ENCODE results near the gene GEMIN4.
"Not testable (repeated sequence)": the region's sequence is repeated elsewhere in the genome, so short reads cannot be mapped to it uniquely, and the experiment has no call there.

The GEMIN4 gene

GRCh38 chr17:721540-721937, 30.5 kb downstream of the GEMIN4 start:
- Mint-ChIP-seq H3K27me3 (ENCODE audit: low read depth) (no peaks in the 10 kb centered on the region), H3K4me3 (no peak overlapping the region), H3K9me3 (no peaks in the 10 kb centered on the region), H3K27ac (no peak overlapping the region), H3K36me3 (ENCODE audit: low read depth) (no peaks in the 10 kb centered on the region), H3K4me1 (ENCODE audit: low read depth) (no peaks in the 10 kb centered on the region)
- no peak for DNase-seq (ENCODE audit: low spot score)

GRCh38 chr17:720706-721539, 31.1 kb downstream of the GEMIN4 start:
- Mint-ChIP-seq H3K36me3 (ENCODE audit: low read depth) (no peaks in the 10 kb centered on the region), H3K4me1 (ENCODE audit: low read depth) (no peaks in the 10 kb centered on the region), H3K9me3 (no peaks in the 10 kb centered on the region), H3K27ac (no peak overlapping the region), H3K4me3 (no peak overlapping the region), H3K27me3 (ENCODE audit: low read depth) (no peaks in the 10 kb centered on the region)
- DNase-seq (ENCODE audit: low spot score), result no peak

DNA sequence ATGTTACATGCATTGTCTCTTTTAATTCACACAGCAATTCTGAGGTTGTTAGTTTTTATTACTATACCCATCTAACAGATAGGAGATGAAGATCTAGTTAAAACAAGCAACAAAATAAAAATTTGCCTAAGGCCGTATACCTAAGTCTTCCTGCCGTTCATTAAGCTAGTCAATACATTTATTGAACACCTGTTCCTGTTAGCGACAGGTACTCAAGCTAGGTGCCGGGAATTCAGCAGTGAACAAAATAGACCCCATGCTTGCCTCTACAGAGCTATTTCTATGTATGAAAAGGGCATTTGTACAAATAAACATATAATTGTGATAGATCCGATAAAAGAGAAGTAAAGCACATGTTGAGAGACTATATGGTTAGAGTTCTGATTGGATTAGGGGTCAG, 34.0 kb downstream of the GEMIN4 start:
- Mint-ChIP-seq H3K4me1 (ENCODE audit: low read depth) (peaks cover 7% of the 10 kb centered on the region), H3K9me3 (no peaks in the 10 kb centered on the region), H3K36me3 (ENCODE audit: low read depth) (peaks cover 5% of the 10 kb centered on the region), H3K27ac (no peak overlapping the region), H3K4me3 (no peak overlapping the region), H3K27me3 (ENCODE audit: low read depth) (no peaks in the 10 kb centered on the region)
- no peak for DNase-seq (ENCODE audit: low spot score)

GRCh38 chr17:708132-708531, 43.9 kb downstream of the GEMIN4 start:
- no peak for DNase-seq (ENCODE audit: low spot score)
- Mint-ChIP-seq H3K4me3 (no peak overlapping the region), H3K36me3 (ENCODE audit: low read depth) (peaks cover 18% of the 10 kb centered on the region), H3K27me3 (ENCODE audit: low read depth) (no peaks in the 10 kb centered on the region), H3K9me3 (no peaks in the 10 kb centered on the region), H3K27ac (no peak overlapping the region), H3K4me1 (ENCODE audit: low read depth) (peaks cover 13% of the 10 kb centered on the region)

DNA sequence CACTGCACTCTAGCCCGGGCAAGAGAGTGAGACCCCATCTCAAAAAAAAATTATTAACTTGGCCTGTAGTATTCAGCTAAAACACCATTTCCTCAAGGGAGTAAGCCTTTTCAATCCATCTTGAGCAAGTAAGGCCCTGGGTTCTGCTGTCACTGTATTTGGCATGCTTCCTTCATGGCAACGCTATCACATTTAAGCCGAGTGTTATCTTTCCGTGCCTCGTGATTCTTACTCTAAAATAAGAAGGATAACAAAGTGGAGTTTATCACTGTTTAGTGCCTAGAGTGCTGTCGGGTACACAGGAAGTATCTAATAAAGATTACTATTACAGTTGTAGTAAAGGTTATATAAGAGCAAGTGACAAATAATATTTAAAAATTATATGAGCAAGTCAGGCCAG, 46.2 kb downstream of the GEMIN4 start:
- no peaks in the 10 kb centered on the region for H3K9me3 Mint-ChIP-seq
- DNase-seq (ENCODE audit: low spot score), result no peak
- peaks cover 20% of the 10 kb centered on the region for H3K36me3 Mint-ChIP-seq (ENCODE audit: low read depth)
- no peak overlapping the region for H3K4me3 Mint-ChIP-seq
- no peaks in the 10 kb centered on the region for H3K27me3 Mint-ChIP-seq (ENCODE audit: low read depth)
- peaks cover 7% of the 10 kb centered on the region for H3K4me1 Mint-ChIP-seq (ENCODE audit: low read depth)
- no peak overlapping the region for H3K27ac Mint-ChIP-seq

- Mint-ChIP-seq H3K27ac (no peak overlapping the region), H3K4me1 (ENCODE audit: low read depth) (peaks cover 7% of the 10 kb centered on the region), H3K9me3 (no peaks in the 10 kb centered on the region), H3K4me3 (no peak overlapping the region), H3K27me3 (ENCODE audit: low read depth) (no peaks in the 10 kb centered on the region), H3K36me3 (ENCODE audit: low read depth) (peaks cover 20% of the 10 kb centered on the region)
- DNase-seq (ENCODE audit: low spot score), result no peak
Observed at GRCh38 chr17:705011-705410, 47.1 kb downstream of the GEMIN4 start.

DNA sequence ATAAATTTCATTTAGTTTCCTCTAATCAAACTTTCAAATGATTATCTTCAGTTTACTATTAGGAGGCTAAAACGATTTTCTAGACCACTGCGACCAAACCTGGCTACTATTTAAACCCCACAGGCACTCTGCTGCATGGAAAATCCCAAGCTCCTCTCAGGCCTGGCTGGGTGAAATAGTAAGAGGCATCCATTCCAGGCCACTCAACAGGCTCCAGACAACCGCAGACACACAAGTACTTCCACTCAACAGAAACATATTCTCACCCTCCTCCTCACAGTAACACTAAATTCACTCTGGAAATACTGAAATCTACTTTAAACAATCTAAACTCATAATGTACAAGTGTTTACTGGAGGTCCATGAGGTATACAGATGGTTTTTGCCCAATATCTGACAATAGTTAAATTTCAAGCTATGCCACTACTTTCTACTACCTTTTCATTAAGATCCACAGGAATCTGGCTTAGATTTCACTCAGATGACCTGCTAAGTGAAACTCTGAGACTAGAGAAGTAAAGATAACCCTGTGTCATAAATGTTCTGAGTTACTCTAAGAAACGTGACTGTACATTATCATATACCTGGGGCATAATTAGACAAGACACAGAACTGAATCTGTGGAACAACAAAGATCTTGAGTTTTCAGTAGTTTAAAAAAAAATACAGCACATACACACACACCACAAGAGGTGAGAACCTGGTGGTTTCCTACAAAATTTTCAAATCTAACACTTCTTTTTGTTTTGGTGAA, 47.8 kb downstream of the GEMIN4 start:
- peaks cover 19% of the 10 kb centered on the region for H3K36me3 Mint-ChIP-seq (ENCODE audit: low read depth)
- no peaks in the 10 kb centered on the region for H3K9me3 Mint-ChIP-seq
- H3K27ac Mint-ChIP-seq, result no peak overlapping the region
- peaks cover 7% of the 10 kb centered on the region for H3K4me1 Mint-ChIP-seq (ENCODE audit: low read depth)
- no peak overlapping the region for H3K4me3 Mint-ChIP-seq
- H3K27me3 Mint-ChIP-seq (ENCODE audit: low read depth), result no peaks in the 10 kb centered on the region
- no peak for DNase-seq (ENCODE audit: low spot score)

GRCh38 chr17:703081-703875, 48.8 kb downstream of the GEMIN4 start:
- H3K36me3 Mint-ChIP-seq (ENCODE audit: low read depth), result peaks cover 14% of the 10 kb centered on the region
- H3K27me3 Mint-ChIP-seq (ENCODE audit: low read depth), result no peaks in the 10 kb centered on the region
- H3K4me1 Mint-ChIP-seq (ENCODE audit: low read depth), result peaks cover 2% of the 10 kb centered on the region
- H3K4me3 Mint-ChIP-seq, result no peak overlapping the region
- DNase-seq (ENCODE audit: low spot score), result no peak
- H3K27ac Mint-ChIP-seq, result no peak overlapping the region
- no peaks in the 10 kb centered on the region for H3K9me3 Mint-ChIP-seq

GRCh38 chr17:700504-701094, 51.5 kb downstream of the GEMIN4 start:
- DNase-seq (ENCODE audit: low spot score), result no peak
- Mint-ChIP-seq H3K36me3 (ENCODE audit: low read depth) (peaks cover 22% of the 10 kb centered on the region), H3K9me3 (no peaks in the 10 kb centered on the region), H3K27me3 (ENCODE audit: low read depth) (no peaks in the 10 kb centered on the region), H3K4me1 (ENCODE audit: low read depth) (no peaks in the 10 kb centered on the region), H3K4me3 (no peak overlapping the region), H3K27ac (no peak overlapping the region)

- no peaks in the 10 kb centered on the region for H3K9me3 Mint-ChIP-seq
- no peak overlapping the region for H3K4me3 Mint-ChIP-seq
- no peaks in the 10 kb centered on the region for H3K27me3 Mint-ChIP-seq (ENCODE audit: low read depth)
- peaks cover 28% of the 10 kb centered on the region for H3K36me3 Mint-ChIP-seq (ENCODE audit: low read depth)
- no peak overlapping the region for H3K27ac Mint-ChIP-seq
- H3K4me1 Mint-ChIP-seq (ENCODE audit: low read depth), result no peaks in the 10 kb centered on the region
- no peak for DNase-seq (ENCODE audit: low spot score)
Observed at GRCh38 chr17:699345-699744, 52.7 kb downstream of the GEMIN4 start.

GRCh38 chr17:698096-698495, 54.0 kb downstream of the GEMIN4 start:
- H3K36me3 Mint-ChIP-seq (ENCODE audit: low read depth), result peaks cover 28% of the 10 kb centered on the region
- not testable (repeated sequence) for H3K27ac Mint-ChIP-seq; H3K4me3 Mint-ChIP-seq; H3K4me1 Mint-ChIP-seq (ENCODE audit: low read depth); DNase-seq (ENCODE audit: low spot score); H3K27me3 Mint-ChIP-seq (ENCODE audit: low read depth); H3K9me3 Mint-ChIP-seq

- Mint-ChIP-seq H3K27ac (no peak overlapping the region), H3K36me3 (ENCODE audit: low read depth) (peaks cover 28% of the 10 kb centered on the region), H3K4me1 (ENCODE audit: low read depth) (no peaks in the 10 kb centered on the region), H3K27me3 (ENCODE audit: low read depth) (no peaks in the 10 kb centered on the region), H3K4me3 (no peak overlapping the region), H3K9me3 (no peaks in the 10 kb centered on the region)
- DNase-seq (ENCODE audit: low spot score), result no peak
Observed at GRCh38 chr17:697682-698081, 54.4 kb downstream of the GEMIN4 start.

- H3K4me3 Mint-ChIP-seq, result no peak overlapping the region
- no peaks in the 10 kb centered on the region for H3K4me1 Mint-ChIP-seq (ENCODE audit: low read depth)
- no peak for DNase-seq (ENCODE audit: low spot score)
- H3K27me3 Mint-ChIP-seq (ENCODE audit: low read depth), result no peaks in the 10 kb centered on the region
- H3K36me3 Mint-ChIP-seq (ENCODE audit: low read depth), result peaks cover 29% of the 10 kb centered on the region
- no peaks in the 10 kb centered on the region for H3K9me3 Mint-ChIP-seq
- H3K27ac Mint-ChIP-seq, result no peak overlapping the region
Observed at GRCh38 chr17:696369-696768, 55.7 kb downstream of the GEMIN4 start.
